EH (cell line): Measurements from ENCODE around the gene ENDOU.
"Not testable (repeated sequence)": the region's sequence is repeated elsewhere in the genome, so short reads cannot be mapped to it uniquely, and the experiment has no call there.

ENCODE experiments used
- DNase-seq: peaks from one replicate; pipeline ENCODE4 v3.0.0-alpha.2; 2015; ENCODE audit warnings: low read depth

ENDOU gene

GRCh38 chr12:47686645-47687240 is 38.5 kb downstream of the ENDOU start:
- DNase-seq, result peak; percentile 65

- no peak for DNase-seq
These were observed 45.5 kb downstream of the ENDOU start for GRCh38 chr12:47679785-47680184.

- DNase-seq, result no peak
These were observed 53.2 kb downstream of the ENDOU start for GRCh38 chr12:47672068-47672467.

- not testable (repeated sequence) for DNase-seq
These were observed 57.4 kb downstream of the ENDOU start for GRCh38 chr12:47667935-47668334.
